ENCODE data around the gene ZNF576.

Gene ZNF576

DNA sequence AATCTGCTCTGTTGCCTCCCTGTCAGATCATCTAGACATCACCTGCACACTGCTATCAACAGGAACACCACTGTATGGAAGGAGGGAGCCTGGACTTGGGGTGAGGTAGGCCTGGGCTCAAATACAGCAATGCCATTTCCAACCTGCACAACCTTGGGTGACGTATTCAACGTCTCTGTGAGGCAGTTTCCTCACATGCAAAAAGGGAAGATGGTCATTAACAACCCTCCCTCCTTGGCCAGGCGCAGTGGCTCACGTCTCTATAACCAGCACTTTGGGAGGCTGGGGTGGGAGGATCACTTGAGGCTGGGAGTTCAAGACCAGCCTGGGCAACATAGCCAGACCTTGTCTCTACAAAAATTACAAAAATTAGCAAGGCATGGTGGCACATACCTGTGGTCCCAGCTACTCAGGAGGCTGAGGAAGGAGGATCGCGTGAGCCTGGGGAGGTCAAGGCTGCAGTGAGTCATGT is 34.1 kb upstream of the ZNF576 start:
- Histone ChIP-seq H3K4me1 (ENCODE audit: control insufficient read depth, insufficient read depth, low read length) (no peaks in the 10 kb centered on the region), H3K27ac (ENCODE audit: low read depth, low read length) (peak overlapping the region; percentile 36), H3K36me3 (ENCODE audit: control insufficient read depth, insufficient read depth, low read length) (peaks cover 5% of the 10 kb centered on the region), H3K4me3 (ENCODE audit: low read length) (peak overlapping the region; percentile 40), H3K27me3 (ENCODE audit: control insufficient read depth, insufficient read depth, low read length) (no peaks in the 10 kb centered on the region), H3K9ac (ENCODE audit: low read length) (no peak overlapping the region)

DNA sequence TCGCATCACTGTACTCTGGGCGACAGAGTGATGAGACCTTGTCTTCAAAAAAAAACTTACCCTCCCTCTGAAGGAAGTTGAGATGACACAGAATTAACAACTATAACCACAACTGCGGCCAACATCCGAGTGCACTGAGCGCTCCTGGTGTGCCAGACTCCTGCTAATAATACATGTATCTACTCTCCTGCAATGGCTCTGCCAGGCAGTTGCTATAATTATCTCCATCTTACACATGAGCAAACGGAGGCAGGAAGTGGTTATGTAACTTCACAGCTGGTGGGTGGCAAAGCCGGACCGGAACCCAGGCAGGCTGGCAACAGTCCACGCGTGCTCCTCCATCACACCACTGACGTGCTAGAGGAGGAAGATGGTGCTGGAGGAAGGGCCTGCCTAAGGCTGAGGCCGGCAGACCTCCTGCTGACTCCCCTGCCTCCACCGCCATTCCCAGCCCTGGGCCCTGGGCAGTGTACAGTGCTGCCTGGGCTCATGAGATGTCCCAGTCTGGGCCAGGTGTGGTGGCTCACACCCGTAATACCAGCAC is 33.6 kb upstream of the ZNF576 start:
- Histone ChIP-seq H3K27me3 (ENCODE audit: control insufficient read depth, insufficient read depth, low read length) (no peaks in the 10 kb centered on the region), H3K4me1 (ENCODE audit: control insufficient read depth, insufficient read depth, low read length) (no peaks in the 10 kb centered on the region), H3K9ac (ENCODE audit: low read length) (no peak overlapping the region), H3K36me3 (ENCODE audit: control insufficient read depth, insufficient read depth, low read length) (peaks cover 5% of the 10 kb centered on the region), H3K27ac (ENCODE audit: low read depth, low read length) (peak overlapping the region; percentile 68), H3K4me3 (ENCODE audit: low read length) (peak overlapping the region; percentile 40)

DNA sequence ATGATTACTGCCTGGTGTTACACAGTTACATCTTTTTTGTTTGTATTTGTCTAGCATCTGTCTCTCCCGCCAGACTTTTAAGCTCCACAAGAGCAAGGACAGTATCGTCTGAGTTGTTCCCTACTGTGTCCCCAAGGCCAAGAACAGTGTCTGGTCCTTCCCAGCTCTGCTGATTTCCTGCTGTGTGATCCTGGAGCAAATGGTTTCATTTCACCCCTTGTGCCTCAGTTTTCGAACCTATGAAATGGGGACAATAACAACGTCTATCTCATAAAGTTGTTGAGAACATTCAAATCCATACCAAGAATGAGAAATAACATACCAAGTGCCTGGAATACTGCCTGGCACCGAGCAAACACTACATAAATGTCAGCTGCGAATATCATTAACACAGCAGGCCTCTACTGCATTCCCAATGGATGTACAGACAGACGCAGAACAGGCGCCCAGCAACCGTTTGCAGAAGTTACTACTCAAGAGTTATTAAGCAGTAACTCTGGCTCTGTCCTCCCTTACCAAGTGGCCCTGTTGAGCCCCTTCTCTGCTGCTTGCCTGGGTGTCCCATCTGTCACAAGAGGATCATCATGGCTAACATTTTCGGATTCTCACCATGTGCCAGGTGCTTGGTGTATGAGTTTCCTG is 32.5 kb upstream of the ZNF576 start:
- Histone ChIP-seq H3K27ac (ENCODE audit: low read depth, low read length) (no peak overlapping the region), H3K9ac (ENCODE audit: low read length) (no peak overlapping the region), H3K4me1 (ENCODE audit: control insufficient read depth, insufficient read depth, low read length) (no peaks in the 10 kb centered on the region), H3K27me3 (ENCODE audit: control insufficient read depth, insufficient read depth, low read length) (no peaks in the 10 kb centered on the region), H3K4me3 (ENCODE audit: low read length) (no peak overlapping the region), H3K36me3 (ENCODE audit: control insufficient read depth, insufficient read depth, low read length) (peaks cover 2% of the 10 kb centered on the region)

DNA sequence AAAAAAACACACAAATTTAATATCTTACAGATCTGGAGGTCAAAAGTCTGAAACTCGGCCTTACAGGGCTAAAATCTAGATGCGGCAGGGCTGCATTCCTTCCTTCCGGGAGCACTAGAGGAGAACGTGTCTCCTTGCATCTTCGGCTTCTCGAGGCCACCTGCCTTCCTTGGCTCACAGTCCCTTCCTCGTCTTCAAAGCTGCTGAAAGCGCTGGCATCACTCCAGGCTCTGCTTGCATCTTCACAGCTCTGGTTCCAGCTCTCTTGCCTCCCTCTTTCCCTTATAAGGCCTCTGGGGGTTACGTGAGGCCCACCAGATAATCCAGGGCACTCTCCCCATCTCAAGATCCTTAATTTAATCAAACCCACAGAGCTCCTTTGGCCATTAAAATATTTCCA is 31.6 kb upstream of the ZNF576 start:
- Histone ChIP-seq H3K27ac (ENCODE audit: low read depth, low read length) (no peak overlapping the region), H3K27me3 (ENCODE audit: control insufficient read depth, insufficient read depth, low read length) (no peaks in the 10 kb centered on the region), H3K4me3 (ENCODE audit: low read length) (no peak overlapping the region), H3K4me1 (ENCODE audit: control insufficient read depth, insufficient read depth, low read length) (no peaks in the 10 kb centered on the region), H3K9ac (ENCODE audit: low read length) (no peak overlapping the region), H3K36me3 (ENCODE audit: control insufficient read depth, insufficient read depth, low read length) (peaks cover 2% of the 10 kb centered on the region)

DNA sequence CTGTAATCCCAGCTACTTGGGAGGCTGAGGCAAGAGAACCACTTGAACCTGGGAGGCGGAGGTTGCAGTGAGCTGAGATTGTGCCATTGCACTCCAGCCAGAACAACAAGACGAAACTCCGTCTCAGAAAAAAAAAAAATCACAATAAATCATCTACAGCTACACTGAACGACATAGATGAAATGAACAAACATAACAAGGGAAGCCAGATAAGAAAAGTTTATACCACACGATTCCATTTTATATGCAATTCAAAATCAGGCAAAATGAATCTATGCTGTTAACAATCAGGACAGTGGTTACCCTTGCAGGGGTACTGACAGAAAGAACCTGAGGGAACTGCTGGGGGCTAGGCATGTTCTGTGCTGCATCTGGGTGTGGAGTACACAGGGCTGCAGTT is 26.7 kb upstream of the ZNF576 start:
- Histone ChIP-seq H3K36me3 (ENCODE audit: control insufficient read depth, insufficient read depth, low read length) (no peaks in the 10 kb centered on the region), H3K4me3 (ENCODE audit: low read length) (no peak overlapping the region), H3K27me3 (ENCODE audit: control insufficient read depth, insufficient read depth, low read length) (no peaks in the 10 kb centered on the region), H3K27ac (ENCODE audit: low read depth, low read length) (no peak overlapping the region), H3K9ac (ENCODE audit: low read length) (no peak overlapping the region), H3K4me1 (ENCODE audit: control insufficient read depth, insufficient read depth, low read length) (peaks cover 3% of the 10 kb centered on the region)

DNA sequence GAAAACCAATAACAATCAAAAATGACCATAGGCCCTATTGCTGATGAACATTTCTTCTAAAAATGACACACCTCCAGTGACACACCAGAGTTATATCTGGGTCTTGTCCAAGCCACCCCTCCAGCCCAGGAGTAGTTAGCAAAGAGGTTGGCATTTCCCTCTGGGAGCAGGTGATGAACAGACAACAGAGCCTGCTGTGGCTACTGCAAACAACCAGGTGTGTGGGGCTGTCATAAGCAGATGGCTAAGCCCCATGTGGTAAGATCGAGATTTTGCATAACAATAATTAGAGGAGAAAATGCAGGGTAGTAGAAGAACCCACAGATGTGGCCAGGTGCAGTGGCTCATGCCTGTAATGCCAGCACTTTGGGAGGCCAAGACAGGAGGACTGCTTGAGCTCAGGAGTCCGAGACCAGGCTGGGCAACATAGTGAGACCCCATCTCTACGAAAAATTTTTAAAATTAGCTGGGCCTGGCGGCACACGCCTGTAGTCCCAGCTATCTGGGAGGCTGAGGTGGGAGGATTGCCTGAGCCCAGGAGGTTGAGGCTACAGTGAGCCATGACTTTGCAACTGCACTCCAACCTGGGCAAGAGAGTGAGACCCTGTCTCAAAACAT is 26.1 kb upstream of the ZNF576 start:
- no peak overlapping the region for H3K4me3 ChIP-seq (ENCODE audit: low read length)
- no peaks in the 10 kb centered on the region for H3K27me3 ChIP-seq (ENCODE audit: control insufficient read depth, insufficient read depth, low read length)
- H3K9ac ChIP-seq (ENCODE audit: low read length) = no peak overlapping the region
- no peaks in the 10 kb centered on the region for H3K36me3 ChIP-seq (ENCODE audit: control insufficient read depth, insufficient read depth, low read length)
- H3K4me1 ChIP-seq (ENCODE audit: control insufficient read depth, insufficient read depth, low read length) = peaks cover 5% of the 10 kb centered on the region
- H3K27ac ChIP-seq (ENCODE audit: low read depth, low read length) = no peak overlapping the region

DNA sequence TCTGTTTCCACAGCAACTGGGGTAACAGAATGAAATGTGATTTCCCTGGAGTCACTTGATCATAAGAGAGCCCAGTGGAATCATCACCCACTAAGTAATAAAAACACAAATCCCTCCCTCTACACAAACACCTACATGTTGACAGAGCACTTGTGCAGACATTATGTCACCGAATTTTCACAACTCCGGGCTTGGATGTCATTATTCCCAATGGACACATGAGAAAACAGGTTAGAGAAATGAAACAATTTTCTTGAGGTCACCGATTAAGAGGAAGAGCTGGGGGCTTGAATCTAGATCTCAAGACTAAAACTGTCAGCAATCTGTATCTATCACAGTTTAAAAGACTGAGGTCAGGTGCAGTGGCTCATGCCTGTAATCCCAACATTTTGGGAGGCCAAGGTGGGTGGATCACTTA is 24.2 kb upstream of the ZNF576 start:
- Histone ChIP-seq H3K27ac (ENCODE audit: low read depth, low read length) (no peak overlapping the region), H3K4me1 (ENCODE audit: control insufficient read depth, insufficient read depth, low read length) (peaks cover 7% of the 10 kb centered on the region), H3K36me3 (ENCODE audit: control insufficient read depth, insufficient read depth, low read length) (no peaks in the 10 kb centered on the region), H3K27me3 (ENCODE audit: control insufficient read depth, insufficient read depth, low read length) (no peaks in the 10 kb centered on the region), H3K4me3 (ENCODE audit: low read length) (no peak overlapping the region), H3K9ac (ENCODE audit: low read length) (no peak overlapping the region)

DNA sequence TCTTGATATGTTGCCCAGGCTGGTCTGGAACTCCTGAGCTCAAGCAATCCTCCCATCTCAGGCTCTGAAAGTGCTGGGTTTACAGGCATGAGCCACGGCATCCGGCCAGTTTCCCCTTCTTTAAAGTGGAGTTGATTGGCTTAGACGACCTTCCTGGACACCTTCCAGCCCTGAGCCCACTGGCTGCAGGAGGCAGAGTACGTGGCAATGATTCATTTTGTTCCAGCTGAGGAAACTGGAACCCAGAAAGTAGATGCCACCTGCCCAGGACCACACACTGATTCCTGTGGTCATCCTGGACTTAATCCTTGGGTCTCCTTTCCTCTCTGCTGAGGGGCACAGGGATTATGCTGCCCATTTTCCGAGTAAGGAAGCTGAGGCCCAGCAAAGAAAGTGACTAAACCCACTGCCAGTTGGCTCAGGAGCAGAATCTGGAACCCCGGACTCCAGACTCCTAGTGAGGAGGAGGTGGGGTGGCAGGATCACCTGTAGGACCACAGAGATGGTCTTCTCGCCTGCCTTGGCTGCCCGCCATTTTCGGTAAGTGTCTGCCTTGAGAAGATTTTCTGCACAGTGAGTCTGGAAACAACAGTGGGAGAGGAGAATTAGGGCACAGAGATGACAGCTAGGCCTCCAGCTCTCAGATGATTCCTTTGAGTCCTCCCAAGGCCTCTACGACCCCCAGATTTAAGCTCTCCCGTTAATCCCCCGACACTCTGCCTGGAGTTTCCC is 21.8 kb upstream of the ZNF576 start:
- no peaks in the 10 kb centered on the region for H3K27me3 ChIP-seq (ENCODE audit: control insufficient read depth, insufficient read depth, low read length)
- peak overlapping the region; percentile 92 for H3K9ac ChIP-seq (ENCODE audit: low read length)
- no peaks in the 10 kb centered on the region for H3K36me3 ChIP-seq (ENCODE audit: control insufficient read depth, insufficient read depth, low read length)
- H3K4me3 ChIP-seq (ENCODE audit: low read length) = peak overlapping the region; percentile 98
- peak overlapping the region; percentile 93 for H3K27ac ChIP-seq (ENCODE audit: low read depth, low read length)
- peaks cover 7% of the 10 kb centered on the region for H3K4me1 ChIP-seq (ENCODE audit: control insufficient read depth, insufficient read depth, low read length)

DNA sequence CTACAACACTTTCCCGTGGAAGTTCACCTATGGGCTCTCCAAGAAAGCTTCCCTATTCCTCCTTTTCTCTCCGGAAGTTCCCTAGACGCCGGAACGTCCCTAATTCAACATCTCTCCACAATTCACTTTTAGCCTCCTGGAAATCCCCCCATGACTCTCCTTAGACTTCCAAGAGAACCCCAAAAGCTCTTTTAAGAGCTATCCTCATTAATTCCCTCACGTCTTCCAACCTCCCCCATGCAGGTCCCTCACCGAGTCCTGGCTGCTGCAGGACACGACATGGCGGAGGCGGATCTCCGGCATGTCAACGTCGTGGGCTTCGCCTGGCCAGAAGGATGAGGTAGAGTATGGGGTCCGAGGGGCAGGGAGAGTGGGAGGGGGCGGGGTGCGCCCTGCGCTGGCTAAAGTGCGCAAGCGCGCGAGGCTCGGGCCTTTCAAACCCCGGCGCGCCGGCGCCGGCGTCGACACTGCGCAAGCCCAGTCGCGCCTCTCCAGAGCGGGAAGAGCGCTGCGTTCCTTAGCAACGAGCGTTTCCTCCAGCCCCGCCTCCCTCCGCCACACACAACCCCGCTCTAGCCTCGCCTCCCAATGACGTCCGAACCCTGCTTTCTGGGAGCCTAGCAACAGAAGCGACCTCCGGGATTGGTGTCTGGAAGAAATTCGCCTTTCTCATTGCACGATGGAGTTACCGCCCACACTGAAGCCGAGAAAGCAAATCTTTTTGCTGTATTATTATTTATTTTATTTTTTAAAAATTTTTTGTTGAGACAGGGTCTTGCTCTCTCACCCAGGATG is 21.0 kb upstream of the ZNF576 start, which contains the start of the genes PINLYP and XRCC1:
PINLYP (plus strand) TSS at position 646 of the 795 bp plus-strand sequence. CDS start 1,391 bp downstream, outside the sequence.
XRCC1 (minus strand) TSS at position 372 of the 795 bp plus-strand sequence; CDS start at position 303, 69 bp downstream.
- Histone ChIP-seq H3K27me3 (ENCODE audit: control insufficient read depth, insufficient read depth, low read length) (no peaks in the 10 kb centered on the region), H3K4me3 (ENCODE audit: low read length) (peak within 1 kb of the TSS; percentile 98), H3K27ac (ENCODE audit: low read depth, low read length) (peak within 1 kb of the TSS; percentile 93), H3K36me3 (ENCODE audit: control insufficient read depth, insufficient read depth, low read length) (no peaks in the 10 kb centered on the region), H3K4me1 (ENCODE audit: control insufficient read depth, insufficient read depth, low read length) (peaks cover 13% of the 10 kb centered on the region), H3K9ac (ENCODE audit: low read length) (peak within 1 kb of the TSS; percentile 92)

DNA sequence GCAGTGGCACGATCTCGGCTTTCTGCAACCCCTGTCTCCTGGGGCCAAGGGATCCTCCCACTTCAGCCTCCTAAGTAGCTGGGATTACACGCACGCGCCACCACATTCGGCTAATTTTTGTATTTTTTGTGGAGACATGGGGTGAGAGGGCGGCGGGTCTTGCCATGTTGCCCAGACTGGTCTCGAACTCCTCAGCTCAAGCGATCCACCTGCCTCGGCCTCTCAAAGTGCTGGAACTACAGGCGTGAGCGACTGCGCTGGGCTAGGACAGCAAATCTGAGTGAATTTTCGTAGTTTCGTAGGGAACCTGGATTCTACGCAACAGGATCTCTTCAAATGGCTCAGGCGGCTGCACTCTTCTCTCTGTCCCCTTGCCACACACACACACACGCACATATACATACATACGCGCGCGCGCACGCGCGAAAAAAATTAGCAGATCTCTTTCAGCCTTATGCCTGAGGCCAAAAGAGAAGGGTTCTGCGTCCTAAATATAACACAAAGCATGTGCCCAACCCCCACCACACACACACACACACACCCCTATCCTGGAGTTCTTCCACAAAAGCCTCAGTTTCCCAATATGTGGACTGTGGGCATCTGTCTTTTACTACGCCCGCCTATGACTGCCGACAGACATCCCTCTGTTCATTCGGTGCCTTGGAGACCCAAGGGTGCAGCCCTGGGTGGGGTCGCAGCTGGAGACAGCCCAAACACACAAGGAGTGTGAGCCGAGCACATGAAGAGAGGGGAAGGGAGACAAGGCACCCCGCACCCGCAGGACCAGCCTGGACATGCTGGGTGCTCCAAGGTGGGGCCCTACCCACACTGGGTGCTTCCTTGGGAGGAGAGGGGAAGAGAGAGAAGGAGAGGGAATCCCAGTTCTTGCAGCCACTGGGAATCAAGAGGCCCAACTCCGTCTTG is 20.2 kb upstream of the ZNF576 start:
- Histone ChIP-seq H3K27me3 (ENCODE audit: control insufficient read depth, insufficient read depth, low read length) (no peaks in the 10 kb centered on the region), H3K4me3 (ENCODE audit: low read length) (peak overlapping the region; percentile 31), H3K27ac (ENCODE audit: low read depth, low read length) (no peak overlapping the region), H3K9ac (ENCODE audit: low read length) (no peak overlapping the region), H3K36me3 (ENCODE audit: control insufficient read depth, insufficient read depth, low read length) (no peaks in the 10 kb centered on the region), H3K4me1 (ENCODE audit: control insufficient read depth, insufficient read depth, low read length) (peaks cover 16% of the 10 kb centered on the region)

DNA sequence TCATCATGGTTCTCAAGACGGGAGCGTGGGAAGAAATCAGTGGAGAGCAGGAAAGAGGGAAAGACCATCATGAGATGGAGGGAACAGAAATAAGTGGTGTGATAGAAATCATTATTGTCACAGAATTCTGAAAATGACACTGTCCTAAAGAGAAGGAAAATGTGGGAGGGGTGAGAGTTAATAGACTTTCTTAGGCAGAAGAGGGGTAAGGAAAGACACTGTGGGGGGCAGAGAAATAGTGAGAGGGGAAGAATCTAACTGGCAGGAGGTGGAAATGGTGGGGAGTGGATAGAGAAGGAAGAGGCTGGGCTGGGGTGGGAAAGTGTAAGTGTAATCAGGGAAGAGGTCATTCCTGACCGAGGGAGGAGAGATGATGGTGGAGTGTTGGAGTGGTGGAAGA is 17.6 kb upstream of the ZNF576 start:
- Histone ChIP-seq H3K27me3 (ENCODE audit: control insufficient read depth, insufficient read depth, low read length) (no peaks in the 10 kb centered on the region), H3K4me3 (ENCODE audit: low read length) (no peak overlapping the region), H3K4me1 (ENCODE audit: control insufficient read depth, insufficient read depth, low read length) (peaks cover 17% of the 10 kb centered on the region), H3K27ac (ENCODE audit: low read depth, low read length) (no peak overlapping the region), H3K9ac (ENCODE audit: low read length) (no peak overlapping the region), H3K36me3 (ENCODE audit: control insufficient read depth, insufficient read depth, low read length) (no peaks in the 10 kb centered on the region)

Data from rectal smooth muscle tissue (tissue), 1 donor.